ENCODE results near the gene FER1L5.

The FER1L5 gene

DNA sequence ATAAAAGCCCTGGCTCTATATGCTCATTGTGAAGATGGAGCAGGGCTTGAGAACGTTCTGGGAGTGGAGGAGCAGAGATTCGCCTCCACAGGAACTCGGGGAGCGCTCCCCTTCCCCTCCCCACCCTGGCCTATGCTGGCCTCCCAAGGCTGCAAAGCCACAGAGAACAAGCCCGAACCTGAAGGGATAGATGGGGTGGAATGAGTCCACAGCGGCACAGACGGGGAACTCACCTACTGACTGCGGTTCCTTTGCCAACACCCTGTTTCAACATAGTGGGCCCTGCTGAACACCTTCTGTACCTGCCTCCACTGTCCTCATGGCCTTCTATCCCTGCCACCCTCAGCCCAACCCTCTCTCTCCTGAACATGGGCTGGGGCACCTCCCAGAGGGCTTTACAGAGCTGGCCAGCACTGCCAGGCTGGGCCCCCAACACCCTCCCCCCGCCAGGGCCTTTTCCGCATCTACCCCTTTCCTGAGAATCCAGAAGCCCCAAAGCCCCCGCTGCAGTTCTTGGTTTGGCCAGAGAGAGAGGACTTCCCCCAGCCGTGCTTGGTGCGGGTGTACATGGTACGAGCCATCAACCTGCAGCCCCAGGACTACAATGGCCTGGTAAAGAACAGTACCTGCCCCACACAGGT lies 55.8 kb downstream of the FER1L5 start:
- DNase-seq: no peak

DNA sequence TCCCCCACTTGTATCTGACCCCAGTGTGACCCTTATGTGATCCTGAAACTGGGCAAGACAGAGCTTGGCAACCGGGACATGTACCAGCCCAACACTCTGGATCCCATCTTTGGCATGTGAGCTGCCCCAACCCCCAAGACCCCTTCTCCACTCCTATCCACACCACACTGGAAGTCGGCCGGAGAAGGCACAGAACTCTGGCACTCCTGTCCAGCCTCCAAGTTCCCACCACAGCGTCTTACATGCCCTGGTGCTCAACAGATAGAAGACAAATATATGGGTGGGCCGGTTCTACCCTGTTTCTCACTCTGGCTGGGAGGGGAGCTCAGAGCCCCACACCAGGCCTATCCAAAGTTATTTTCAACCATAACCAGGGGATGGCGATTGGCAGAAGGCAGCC lies 56.5 kb downstream of the FER1L5 start:
- DNase-seq: no peak

DNA sequence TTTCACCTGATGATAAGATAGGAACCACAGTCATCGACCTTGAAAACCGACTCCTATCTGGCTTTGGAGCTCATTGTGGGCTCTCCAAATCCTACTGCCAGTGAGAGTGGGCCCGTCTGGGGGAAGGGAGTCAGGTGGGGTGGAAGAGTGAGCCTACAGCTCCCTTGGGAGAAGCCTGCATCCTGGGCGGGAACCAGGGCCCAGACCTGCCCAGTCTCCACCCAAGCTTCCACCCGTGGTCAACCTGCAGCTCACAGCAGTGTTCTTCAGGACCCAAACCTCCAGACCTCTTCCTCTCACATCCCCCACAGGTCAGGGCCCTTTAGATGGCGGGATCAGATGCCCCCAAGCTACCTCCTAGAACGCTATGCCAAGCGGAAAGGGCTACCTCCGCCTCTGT lies 57.1 kb downstream of the FER1L5 start:
- DNase-seq: no peak

DNA sequence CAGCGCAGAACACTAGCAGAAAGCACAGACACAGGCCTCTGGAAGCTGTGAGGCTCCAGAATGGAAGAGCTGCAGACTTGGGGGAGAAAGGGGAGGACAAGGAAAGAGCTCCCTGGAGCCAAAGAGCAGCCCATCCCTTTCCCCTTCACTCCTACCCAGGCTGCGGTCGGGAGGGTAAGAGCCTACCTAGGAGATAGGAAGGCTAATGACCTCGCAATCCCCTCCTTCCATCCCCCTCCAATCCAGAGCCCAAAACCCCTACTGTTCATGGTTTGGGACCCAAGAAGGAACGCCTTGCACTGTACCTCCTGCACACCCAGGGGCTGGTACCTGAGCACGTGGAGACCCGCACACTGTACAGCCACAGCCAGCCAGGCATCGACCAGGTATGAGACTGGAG lies 57.5 kb downstream of the FER1L5 start:
- no peak for DNase-seq

DNA sequence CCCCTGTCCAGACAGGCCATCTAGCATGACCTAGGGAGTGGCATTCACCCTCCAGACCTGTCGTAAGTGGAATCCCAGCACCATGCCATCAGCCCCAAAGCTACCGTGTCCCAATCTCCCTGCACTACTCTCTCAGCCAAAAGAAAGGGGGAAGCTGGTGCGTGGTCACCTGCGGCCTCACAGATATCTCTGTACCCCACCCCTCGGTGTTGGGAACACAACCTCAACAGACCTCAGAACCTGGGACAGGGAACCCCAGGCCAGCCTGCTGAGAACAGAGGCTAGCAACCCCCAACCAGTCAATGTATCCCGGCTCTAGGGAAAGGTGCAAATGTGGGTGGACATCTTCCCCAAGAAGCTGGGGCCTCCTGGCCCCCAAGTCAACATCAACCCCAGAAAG lies 59.1 kb downstream of the FER1L5 start:
- no peak for DNase-seq

DNA sequence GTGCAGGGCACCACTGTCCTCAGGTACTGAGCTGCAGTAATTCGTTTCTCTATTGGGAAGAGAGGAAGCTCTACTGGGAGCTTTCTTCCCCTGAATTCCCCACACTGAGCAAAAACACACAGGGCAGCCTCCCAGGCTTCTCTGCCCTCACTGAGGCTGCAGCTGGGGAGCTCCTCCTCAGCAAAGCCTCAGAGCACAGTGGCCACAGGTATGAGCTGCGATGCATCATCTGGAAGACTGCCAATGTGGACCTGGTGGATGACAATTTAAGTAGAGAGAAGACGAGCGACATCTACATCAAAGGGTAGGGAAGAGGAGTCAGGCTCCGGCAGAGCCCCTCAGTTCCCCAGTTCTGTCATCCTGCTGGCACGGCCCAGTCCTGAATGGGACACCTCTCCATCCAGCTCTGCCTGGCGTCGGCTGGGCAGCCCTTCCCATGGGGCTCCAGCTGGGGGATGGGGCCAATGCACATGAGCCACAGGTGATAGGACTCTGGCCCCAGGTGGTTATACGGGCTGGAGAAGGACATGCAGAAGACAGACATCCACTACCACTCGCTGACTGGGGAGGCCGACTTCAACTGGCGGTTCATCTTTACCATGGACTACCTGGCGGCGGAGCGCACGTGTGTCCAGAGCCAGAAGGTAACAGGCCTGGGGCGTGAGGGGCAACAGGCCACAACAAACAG lies 59.7 kb downstream of the FER1L5 start:
- DNase-seq: no peak

DNA sequence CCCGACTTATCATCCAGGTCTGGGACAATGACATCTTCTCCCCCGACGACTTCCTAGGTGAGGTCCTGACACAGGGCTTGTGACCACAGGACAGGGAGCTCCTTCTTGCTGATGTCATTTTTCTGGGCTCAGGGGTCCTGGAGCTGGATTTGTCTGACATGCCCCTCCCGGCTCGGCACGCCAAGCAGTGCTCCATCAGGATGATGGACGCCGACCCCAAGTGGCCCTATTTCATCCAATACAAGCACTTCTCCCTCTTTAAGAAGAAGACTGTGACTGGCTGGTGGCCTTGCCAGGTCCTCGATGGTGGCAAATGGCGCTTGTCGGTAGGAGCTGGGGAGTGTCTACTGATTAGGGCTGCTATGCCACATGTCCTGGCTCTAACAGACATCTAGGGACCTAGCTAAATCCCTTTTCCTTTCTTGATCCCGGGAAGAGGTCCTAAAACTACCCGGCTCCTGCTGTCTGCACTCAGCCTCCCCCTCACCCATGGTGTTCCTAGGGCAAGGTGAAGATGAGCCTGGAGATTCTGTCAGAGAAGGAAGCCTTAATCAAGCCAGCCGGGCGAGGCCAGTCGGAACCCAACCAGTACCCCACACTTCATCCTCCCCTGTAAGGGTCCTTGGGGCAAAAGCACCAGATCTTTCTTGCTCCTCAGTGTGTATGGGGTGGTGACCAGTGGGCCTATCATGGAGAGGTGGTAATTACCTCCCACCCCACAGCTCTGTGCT lies 60.6 kb downstream of the FER1L5 start:
- DNase-seq: no peak

DNA sequence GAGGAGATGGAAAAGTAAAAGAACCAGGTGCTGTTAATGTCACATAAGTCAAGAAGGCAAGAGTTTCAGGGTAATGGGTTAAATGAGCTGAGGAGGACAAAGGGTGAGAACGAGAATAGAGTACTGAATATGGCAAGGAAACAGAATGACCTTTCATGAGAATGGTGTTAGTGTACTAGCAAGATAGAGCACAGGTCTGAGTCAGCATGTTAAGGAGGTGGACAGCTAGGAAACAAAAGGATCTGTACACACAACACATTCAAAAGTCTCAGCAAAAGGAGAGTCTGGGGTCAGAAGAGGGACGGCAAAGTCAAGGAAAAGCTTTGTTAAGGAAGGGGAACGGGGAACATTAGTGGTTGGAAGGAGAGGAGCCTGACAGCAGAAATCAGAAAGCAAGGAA lies 68.4 kb downstream of the FER1L5 start:
- DNase-seq: no peak

DNA sequence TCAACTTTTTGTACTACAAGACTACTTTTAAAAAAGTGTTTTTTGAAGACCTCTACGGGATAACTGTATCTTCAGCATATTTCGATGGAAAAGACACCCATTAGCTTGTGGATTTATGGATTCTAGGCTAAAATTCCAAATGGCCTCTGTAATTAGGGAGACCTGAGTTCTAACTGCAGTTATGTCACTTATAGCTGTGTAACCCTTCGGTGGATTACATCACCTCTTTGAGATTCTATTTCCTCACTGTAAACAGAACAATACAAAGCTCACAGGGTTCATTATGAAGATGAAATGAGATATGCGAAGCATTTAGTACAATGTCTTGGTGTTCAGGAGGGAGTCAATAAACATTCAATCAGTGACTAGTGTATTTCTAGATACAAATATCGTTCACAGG lies 73.1 kb downstream of the FER1L5 start:
- DNase-seq: no peak

DNA sequence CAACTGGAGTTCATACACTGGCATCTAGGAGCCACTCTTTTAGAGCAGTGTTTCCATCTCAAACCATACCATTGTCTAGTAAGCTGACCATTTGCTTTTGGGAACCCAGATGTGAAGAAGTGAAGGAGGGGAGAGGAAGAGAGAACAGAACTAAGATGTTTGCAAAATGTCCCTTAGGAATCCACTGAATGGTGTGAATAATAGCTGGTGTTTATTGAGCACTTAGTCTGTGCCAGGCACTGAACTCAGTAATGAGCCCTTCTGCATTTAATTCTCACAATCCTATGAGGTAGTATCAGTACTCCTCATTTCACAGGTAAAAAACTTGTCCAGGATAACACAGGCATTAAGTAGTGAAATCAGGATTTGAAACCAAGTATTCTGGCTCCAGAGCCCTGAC lies 73.8 kb downstream of the FER1L5 start:
- no peak for DNase-seq

DNA sequence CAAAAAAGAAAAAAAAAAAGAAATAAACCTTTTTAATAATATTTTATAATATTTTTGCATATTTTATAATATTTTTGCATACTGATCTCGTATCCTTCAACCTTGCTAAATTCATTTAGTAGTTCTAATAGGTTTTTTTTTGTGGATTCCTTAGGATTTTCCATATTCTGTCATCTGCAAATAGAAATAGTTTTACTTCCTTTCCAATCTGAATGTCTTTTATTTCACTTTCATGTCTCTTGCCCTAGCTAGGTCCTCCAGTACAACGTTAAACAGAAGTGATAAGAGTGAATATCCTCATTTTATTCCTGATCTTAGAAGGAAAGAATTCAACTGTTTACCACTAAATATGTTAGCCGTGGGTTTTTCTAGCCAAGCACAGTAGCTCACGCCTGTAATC lies 83.6 kb downstream of the FER1L5 start:
- DNase-seq: no peak

DNA sequence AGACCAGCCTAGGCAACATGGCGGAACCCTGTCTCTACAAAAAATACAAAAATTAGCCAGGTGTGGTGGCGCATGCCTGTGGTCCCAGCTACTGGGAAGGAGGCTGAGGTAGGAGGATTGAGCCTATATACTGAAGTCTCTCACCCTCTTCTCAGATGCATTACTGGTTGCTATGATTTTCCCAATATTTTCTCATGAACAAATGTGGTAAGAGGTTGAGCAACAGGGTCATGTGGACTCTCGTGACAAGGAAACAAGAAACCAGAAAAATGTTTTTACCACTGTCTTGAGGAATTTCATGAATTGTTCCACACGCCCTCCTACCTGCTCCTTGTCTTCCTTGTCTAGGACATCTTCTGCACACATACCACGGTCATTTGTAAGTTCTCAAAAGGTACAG lies 84.9 kb downstream of the FER1L5 start:
- no peak for DNase-seq

DNA sequence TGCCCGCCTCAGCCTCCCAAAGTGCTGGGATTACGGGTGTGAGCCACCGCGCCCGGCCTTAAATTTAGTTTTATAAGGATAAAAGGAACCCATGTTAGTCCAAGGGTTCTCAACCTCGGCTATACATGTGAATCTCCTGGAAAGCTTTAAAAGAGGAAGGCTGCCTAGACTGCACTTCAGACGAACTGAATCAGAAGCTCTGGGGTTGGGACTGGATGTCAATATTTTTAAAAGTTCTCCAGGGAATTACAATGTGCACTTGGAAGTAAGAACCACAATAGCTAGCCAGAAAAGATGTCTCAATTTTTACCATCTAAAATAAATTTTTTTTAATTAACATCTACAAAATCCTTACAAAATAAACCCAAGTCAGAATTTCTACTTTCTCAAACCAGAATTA lies 87.2 kb downstream of the FER1L5 start:
- DNase-seq: no peak

DNA sequence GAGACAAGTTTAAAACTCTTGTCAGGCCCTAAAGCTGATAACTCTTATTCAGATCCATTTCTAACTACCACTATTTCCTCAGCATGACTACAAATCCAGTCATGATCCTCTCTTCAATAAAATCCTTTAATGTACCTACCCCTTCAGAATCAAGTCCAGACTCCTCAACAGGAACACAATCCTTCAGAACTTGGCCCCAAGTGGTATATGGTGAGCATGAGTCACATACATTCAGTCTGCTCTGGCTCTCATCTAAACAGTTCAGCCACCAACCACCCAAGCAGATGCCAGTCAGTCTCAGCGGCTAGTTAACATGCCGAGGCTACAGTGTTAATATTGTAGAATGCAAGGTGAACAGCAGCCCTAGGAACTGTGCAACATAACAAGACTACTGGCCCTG lies 87.6 kb downstream of the FER1L5 start:
- DNase-seq: no peak

DNA sequence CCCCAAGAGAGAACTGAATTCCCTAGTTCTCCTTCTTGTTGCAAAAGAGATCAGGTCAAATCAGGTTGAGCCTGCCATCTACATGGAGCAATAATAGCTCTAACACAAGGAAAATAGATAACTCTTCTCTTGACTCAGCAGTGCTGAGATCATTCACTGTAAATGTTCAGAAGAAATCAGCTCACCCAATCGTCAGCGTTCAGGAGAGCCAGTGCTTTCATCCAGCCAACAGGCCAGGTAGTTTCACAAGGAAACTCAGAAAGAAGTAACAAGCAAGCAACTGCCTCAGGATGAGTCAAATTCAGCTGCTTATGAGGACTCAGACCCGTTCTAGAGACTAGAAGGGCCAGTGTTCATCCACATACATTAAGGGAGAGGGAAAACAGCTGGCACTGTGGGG lies 91.4 kb downstream of the FER1L5 start:
- DNase-seq: no peak

DNA sequence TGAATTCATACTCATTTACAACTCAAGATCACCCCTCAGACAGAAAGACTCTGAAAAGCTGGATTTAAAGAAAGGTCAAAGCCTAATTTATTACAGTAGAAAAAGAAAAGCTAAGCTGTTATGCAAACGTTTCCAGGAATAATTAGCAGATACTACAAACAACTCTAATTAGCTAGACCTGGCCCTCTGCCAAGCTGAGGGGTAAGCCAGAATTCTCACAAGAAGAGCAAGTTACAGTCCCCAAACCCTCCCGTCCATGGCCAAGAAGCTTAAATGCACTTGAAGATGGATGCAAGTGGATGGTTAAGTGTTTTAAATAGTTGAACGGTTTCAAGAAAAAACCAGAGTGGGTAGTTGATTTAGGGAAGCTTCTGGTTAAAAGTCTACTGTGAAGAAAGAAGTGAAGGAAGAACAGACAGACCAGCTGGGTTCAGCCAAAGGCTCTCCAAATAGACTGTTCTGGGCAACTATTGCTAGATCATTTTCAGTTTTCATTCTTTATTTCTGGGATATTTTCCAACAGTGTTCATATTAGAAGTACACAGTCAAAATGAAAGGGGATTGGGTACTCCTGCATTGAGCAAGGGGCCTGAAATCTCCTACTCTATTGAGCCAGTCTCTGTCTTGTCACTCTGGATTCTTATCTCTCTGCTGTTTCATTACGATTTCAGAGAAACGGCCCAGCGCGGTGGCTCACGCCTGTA lies 92.5 kb downstream of the FER1L5 start:
- peak; percentile 18 for DNase-seq

DNA sequence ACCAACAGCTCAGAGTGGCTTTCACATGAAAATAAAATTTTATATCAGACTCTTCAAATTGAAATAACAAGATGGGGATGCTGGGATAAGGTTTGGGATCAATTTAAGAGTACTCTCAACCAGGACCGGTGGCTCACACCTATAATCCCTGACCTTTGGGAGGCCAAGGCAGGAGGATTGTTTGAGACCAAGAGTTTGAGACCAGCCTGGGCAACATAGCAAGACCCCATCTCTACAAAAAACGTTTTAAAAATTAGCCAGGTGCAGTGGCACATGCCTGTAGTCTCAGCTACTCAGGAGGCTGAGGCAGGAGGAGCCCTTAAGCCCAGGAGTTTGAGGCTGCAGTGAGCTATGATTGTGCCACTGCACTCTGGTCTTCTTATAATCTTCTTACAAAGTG lies 94.7 kb downstream of the FER1L5 start:
- DNase-seq: no peak

DNA sequence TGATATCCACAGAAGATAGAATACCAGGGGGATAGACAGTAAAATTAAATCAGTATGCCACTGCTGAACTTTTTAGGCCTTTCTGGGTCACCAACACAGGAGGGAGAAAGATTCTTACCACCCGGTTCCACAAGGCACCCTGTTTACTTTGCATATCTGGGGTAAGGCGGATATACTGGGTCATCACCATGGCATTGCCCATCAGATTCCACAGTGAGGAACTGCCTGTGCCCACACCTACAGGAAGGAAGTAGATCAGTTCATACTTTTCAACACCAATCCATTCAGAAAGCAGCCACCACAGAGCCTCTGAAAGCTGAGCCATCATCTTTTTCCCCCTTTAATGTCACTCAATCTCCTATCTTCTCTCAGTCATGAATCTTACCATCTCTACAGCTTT lies 95.3 kb downstream of the FER1L5 start:
- DNase-seq: no peak

DNA sequence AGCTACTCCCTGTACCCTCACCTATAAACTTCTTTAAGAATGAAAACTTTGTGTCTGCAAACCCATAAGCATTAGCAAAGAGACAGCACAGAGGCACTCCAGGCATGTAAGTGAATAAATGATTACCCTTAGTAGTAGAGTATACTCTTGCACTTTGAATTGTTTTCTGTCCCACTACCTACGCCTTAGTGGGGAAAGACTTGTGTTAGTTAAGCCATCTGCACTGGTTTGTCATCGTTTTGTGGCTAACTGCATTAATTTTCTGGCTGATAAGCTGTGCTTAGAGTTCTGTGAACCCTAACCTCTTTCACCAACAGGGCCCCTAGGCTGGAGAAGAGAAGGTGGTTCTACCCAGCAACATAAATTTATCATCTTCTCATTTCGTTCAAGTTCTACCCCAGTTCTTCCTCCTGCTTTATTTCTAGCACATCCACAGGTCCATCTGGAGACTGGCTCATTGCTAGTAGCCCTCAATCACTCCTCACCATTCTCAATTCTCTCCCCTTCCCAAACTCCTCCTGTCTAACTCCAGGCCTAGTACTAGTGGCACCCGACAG lies 96.6 kb downstream of the FER1L5 start:
- DNase-seq: no peak

DNA sequence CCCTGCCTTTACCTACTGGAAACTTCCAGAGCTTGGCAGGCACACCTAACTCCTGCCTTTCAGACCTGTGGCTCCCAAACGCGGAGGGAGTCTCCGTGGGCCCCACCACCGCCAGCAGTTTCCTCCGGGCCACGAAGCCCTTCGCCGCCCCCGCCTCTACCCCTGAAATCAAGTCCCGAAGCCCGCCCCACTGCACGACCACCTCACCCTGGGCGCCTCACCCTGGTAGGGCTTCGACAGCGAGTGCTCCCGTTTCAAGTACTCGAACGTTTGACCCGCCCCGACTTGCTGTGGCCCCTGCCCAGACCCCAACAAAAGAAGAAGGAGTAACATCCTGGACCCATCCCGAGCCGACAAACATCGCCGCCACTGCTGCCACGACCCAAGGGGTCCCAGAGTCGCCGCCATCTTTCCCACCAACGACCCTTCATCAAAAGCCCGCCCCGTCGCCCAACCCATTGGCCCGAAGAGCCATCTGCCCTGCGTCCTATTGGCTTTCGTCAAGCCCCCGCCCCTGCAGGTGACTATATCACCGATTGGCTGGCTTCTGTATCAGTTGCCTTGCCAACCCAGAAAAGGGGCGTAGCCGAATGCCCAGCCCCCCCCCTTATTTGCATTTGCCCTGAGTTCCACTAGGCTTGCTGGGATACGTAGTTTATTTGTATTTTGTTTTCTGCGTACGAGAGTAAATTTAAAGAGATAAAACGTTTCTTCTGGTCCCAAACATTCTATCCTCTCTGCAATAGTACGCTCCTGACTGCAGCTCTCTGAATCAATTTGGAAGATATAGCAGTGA lies 97.3 kb downstream of the FER1L5 start, which contains the start of gene LMAN2L:
TSS of gene LMAN2L (minus strand) at position 432 of the 796 bp plus-strand sequence. CDS start at position 408, 24 bp downstream.
- peak; percentile 99 for DNase-seq

DNA sequence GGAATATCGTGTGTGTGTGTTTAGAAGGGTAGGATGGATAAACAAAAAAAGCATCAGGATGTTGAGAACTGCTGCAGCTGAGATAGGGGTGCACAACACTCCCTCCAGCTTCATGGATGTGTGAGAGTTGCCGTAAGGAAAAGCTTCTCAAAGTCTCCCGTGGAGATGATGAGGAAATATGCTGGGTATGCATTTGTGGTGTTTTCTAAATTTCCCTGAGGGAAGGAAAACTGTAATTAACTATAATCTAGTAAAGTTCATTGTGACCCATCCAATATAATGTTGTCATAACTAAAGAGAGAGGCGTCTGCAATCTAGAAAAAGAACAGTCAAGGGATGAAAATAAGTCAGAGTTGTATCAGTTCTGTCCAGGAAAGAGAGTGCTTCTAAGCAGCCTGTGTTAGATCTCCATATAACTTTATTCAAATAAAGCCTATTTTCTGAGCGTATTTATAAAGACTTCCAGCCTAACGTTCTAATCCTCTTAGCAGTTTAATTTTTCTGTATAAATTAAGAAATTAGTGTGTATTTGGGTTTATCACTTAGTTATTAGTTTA lies 104.6 kb downstream of the FER1L5 start:
- no peak for DNase-seq

DNA sequence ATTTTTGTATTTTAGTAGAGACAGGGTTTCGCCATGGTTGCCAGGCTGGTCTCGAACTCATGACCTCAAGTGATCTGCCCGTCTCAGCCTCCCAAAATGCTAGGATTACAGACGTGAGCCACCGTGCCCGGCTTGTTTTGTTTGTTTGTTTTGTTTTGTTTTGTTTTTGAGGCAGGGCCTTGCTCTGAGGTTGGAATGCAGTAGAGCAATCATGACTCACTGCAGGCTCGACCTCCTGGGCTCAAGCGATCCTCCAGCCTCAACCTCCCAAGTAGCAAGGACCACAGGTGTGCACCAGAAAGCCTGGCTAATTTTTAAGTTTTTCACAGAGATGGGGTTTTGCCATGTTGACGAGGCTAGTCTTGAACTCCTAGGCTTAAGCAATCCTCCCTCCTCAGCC lies 109.2 kb downstream of the FER1L5 start:
- DNase-seq: no peak

Data from eye (tissue), 1 donor.